ENCODE results near the gene RHBG. TPM values are rescaled to one million over a fixed set of nuclear protein-coding genes. Genes with fewer than 3 reads are reported as not detected.

Gene RHBG
- total RNA-seq, 2 experiments from 2014 or later = not detected

- peak overlapping the region; percentile 82 for H3K4me3 Mint-ChIP-seq
- peaks cover 82% of the 10 kb centered on the region for H3K27me3 Mint-ChIP-seq
- peaks cover 13% of the 10 kb centered on the region for H3K4me1 Mint-ChIP-seq
- DNase-seq = peak; percentile 54
- H3K27ac Mint-ChIP-seq = no peak overlapping the region
- no peaks in the 10 kb centered on the region for H3K36me3 Mint-ChIP-seq
- no peaks in the 10 kb centered on the region for H3K9me3 Mint-ChIP-seq
These were observed 50.8 kb downstream of the RHBG start for GRCh38 chr1:156419854-156420204.

GRCh38 chr1:156420205-156421061 lies 51.4 kb downstream of the RHBG start:
- DNase-seq = peak; percentile 42
- no peaks in the 10 kb centered on the region for H3K36me3 Mint-ChIP-seq
- peak overlapping the region; percentile 82 for H3K4me3 Mint-ChIP-seq
- peaks cover 13% of the 10 kb centered on the region for H3K4me1 Mint-ChIP-seq
- H3K27ac Mint-ChIP-seq = no peak overlapping the region
- peaks cover 83% of the 10 kb centered on the region for H3K27me3 Mint-ChIP-seq
- no peaks in the 10 kb centered on the region for H3K9me3 Mint-ChIP-seq

- DNase-seq = peak; percentile 73
- no peaks in the 10 kb centered on the region for H3K9me3 Mint-ChIP-seq
- peaks cover 90% of the 10 kb centered on the region for H3K27me3 Mint-ChIP-seq
- H3K27ac Mint-ChIP-seq = no peak overlapping the region
- peak overlapping the region; percentile 82 for H3K4me3 Mint-ChIP-seq
- H3K4me1 Mint-ChIP-seq = peaks cover 13% of the 10 kb centered on the region
- H3K36me3 Mint-ChIP-seq = no peaks in the 10 kb centered on the region
These were observed 52.3 kb downstream of the RHBG start for GRCh38 chr1:156421062-156421938.

- Mint-ChIP-seq H3K4me1 (peaks cover 13% of the 10 kb centered on the region), H3K36me3 (no peaks in the 10 kb centered on the region), H3K9me3 (no peaks in the 10 kb centered on the region), H3K27me3 (peaks cover 92% of the 10 kb centered on the region), H3K4me3 (peak overlapping the region; percentile 26), H3K27ac (no peak overlapping the region)
- DNase-seq = no peak
These were observed 53.1 kb downstream of the RHBG start for GRCh38 chr1:156421939-156422601.

- Mint-ChIP-seq H3K4me3 (no peak overlapping the region), H3K4me1 (peaks cover 13% of the 10 kb centered on the region), H3K27ac (no peak overlapping the region), H3K36me3 (no peaks in the 10 kb centered on the region), H3K27me3 (peaks cover 92% of the 10 kb centered on the region), H3K9me3 (no peaks in the 10 kb centered on the region)
- DNase-seq = no peak
These were observed 53.6 kb downstream of the RHBG start for GRCh38 chr1:156422602-156423091.

- Mint-ChIP-seq H3K36me3 (no peaks in the 10 kb centered on the region), H3K27ac (no peak overlapping the region), H3K9me3 (no peaks in the 10 kb centered on the region), H3K27me3 (peaks cover 95% of the 10 kb centered on the region), H3K4me3 (no peak overlapping the region), H3K4me1 (peaks cover 13% of the 10 kb centered on the region)
- no peak for DNase-seq
These were observed 54.7 kb downstream of the RHBG start for GRCh38 chr1:156423422-156424352.

- Mint-ChIP-seq H3K4me1 (peaks cover 15% of the 10 kb centered on the region), H3K4me3 (no peak overlapping the region), H3K27me3 (peaks cover 95% of the 10 kb centered on the region), H3K36me3 (no peaks in the 10 kb centered on the region), H3K27ac (no peak overlapping the region), H3K9me3 (no peaks in the 10 kb centered on the region)
- DNase-seq = no peak
These were observed 55.9 kb downstream of the RHBG start for GRCh38 chr1:156424806-156425432.

- no peaks in the 10 kb centered on the region for H3K9me3 Mint-ChIP-seq
- peaks cover 15% of the 10 kb centered on the region for H3K4me1 Mint-ChIP-seq
These were observed 56.9 kb downstream of the RHBG start for GRCh38 chr1:156425943-156426342.

GRCh38 chr1:156427957-156428356 lies 58.9 kb downstream of the RHBG start:
- no peak for DNase-seq
- Mint-ChIP-seq H3K27ac (no peak overlapping the region), H3K4me1 (peaks cover 15% of the 10 kb centered on the region), H3K27me3 (peaks cover 98% of the 10 kb centered on the region), H3K4me3 (no peak overlapping the region), H3K36me3 (no peaks in the 10 kb centered on the region), H3K9me3 (no peaks in the 10 kb centered on the region)

More at GRCh38 chr1:156425943-156426342, 56.9 kb downstream of the RHBG start:
- no peak for DNase-seq
- Mint-ChIP-seq H3K27ac (no peak overlapping the region), H3K4me3 (no peak overlapping the region), H3K27me3 (peaks cover 95% of the 10 kb centered on the region), H3K36me3 (no peaks in the 10 kb centered on the region)

- Mint-ChIP-seq H3K4me3 (no peak overlapping the region), H3K27me3 (peaks cover 98% of the 10 kb centered on the region), H3K4me1 (peaks cover 23% of the 10 kb centered on the region), H3K27ac (no peak overlapping the region), H3K36me3 (no peaks in the 10 kb centered on the region), H3K9me3 (no peaks in the 10 kb centered on the region)
- no peak for DNase-seq
These were observed 59.8 kb downstream of the RHBG start for GRCh38 chr1:156428746-156429288.

- H3K27ac Mint-ChIP-seq = no peak overlapping the region
- H3K27me3 Mint-ChIP-seq = peaks cover 98% of the 10 kb centered on the region
- H3K9me3 Mint-ChIP-seq = no peaks in the 10 kb centered on the region
- no peaks in the 10 kb centered on the region for H3K36me3 Mint-ChIP-seq
- DNase-seq = no peak
- peaks cover 28% of the 10 kb centered on the region for H3K4me1 Mint-ChIP-seq
- H3K4me3 Mint-ChIP-seq = no peak overlapping the region
These were observed 60.5 kb downstream of the RHBG start for GRCh38 chr1:156429313-156430060.

- no peaks in the 10 kb centered on the region for H3K9me3 Mint-ChIP-seq
- H3K27ac Mint-ChIP-seq = no peak overlapping the region
- peak overlapping the region; percentile 16 for H3K4me3 Mint-ChIP-seq
- peaks cover 4% of the 10 kb centered on the region for H3K36me3 Mint-ChIP-seq
- H3K27me3 Mint-ChIP-seq = peaks cover 98% of the 10 kb centered on the region
- peaks cover 35% of the 10 kb centered on the region for H3K4me1 Mint-ChIP-seq
- no peak for DNase-seq
These were observed 61.3 kb downstream of the RHBG start for GRCh38 chr1:156430303-156430702.

GRCh38 chr1:156430866-156431265 lies 61.9 kb downstream of the RHBG start:
- H3K27ac Mint-ChIP-seq = no peak overlapping the region
- peaks cover 98% of the 10 kb centered on the region for H3K27me3 Mint-ChIP-seq
- H3K36me3 Mint-ChIP-seq = peaks cover 6% of the 10 kb centered on the region
- peaks cover 37% of the 10 kb centered on the region for H3K4me1 Mint-ChIP-seq
- no peak overlapping the region for H3K4me3 Mint-ChIP-seq
- H3K9me3 Mint-ChIP-seq = no peaks in the 10 kb centered on the region
- DNase-seq = no peak

Data from activated naive CD8-positive, alpha-beta T cell treated with anti-CD3 and anti-CD28 coated beads for 36 hours (primary cell).